Small intestine (tissue), 16 donors: ENCODE data around the gene PCSK7. TPM values are rescaled to one million over a fixed set of nuclear protein-coding genes. Genes with fewer than 3 reads are reported as not detected.
"Not testable (repeated sequence)": the region's sequence is repeated elsewhere in the genome, so short reads cannot be mapped to it uniquely, and the experiment has no call there.

ENCODE experiments used
- DNase-seq, 2 donors: peaks; one replicate each; pipeline versions ENCODE4 v3.0.0 to v3.0.0-alpha.2; 2013
- FAIRE-seq: peaks from 2 replicates; lab custom pipeline; 2012; peaks lifted over from hg19 to GRCh38; lab: Jason Lieb, UNC
- H3K27ac ChIP-seq, 3 donors: one replicate each; pipeline ENCODE4 v1.5.1; 2013; ENCODE audit warnings: low read length in 2 of 3, mild to moderate bottlenecking in 2 of 3, control low read depth in 1 of 3, inconsistent platforms in 1 of 3, low read depth in 1 of 3, moderate library complexity in 1 of 3
- H3K27me3 ChIP-seq, 3 donors: one replicate each; pipeline ENCODE4 v1.6.1; 2013; ENCODE audit warnings: low read length in 3 of 3, inconsistent platforms in 1 of 3; ENCODE audit not compliant: control insufficient read depth in 3 of 3, insufficient read depth in 3 of 3
- H3K36me3 ChIP-seq, 3 donors: one replicate each; pipeline ENCODE4 v1.6.1; 2013; ENCODE audit warnings: low read length in 3 of 3, inconsistent platforms in 1 of 3, low read depth in 1 of 3, mild to moderate bottlenecking in 1 of 3, moderate library complexity in 1 of 3; ENCODE audit not compliant: control insufficient read depth in 3 of 3, insufficient read depth in 2 of 3
- H3K4me1 ChIP-seq, 3 donors: one replicate each; pipeline ENCODE4 v1.6.1; 2013; ENCODE audit warnings: low read length in 2 of 3, inconsistent platforms in 1 of 3, low read depth in 1 of 3, mild to moderate bottlenecking in 1 of 3, moderate library complexity in 1 of 3; ENCODE audit not compliant: control insufficient read depth in 3 of 3, insufficient read depth in 2 of 3
- H3K4me3 ChIP-seq, 3 donors: one replicate each; pipeline ENCODE4 v1.5.1; 2013; ENCODE audit warnings: low read length in 3 of 3, control low read depth in 1 of 3, inconsistent platforms in 1 of 3, low read depth in 1 of 3, mild to moderate bottlenecking in 1 of 3, moderate library complexity in 1 of 3
- H3K9me3 ChIP-seq, 2 donors: one replicate each; pipeline ENCODE4 v1.6.1; 2013; ENCODE audit warnings: low read depth in 1 of 2, low read length in 1 of 2; ENCODE audit not compliant: control insufficient read depth in 2 of 2, insufficient read depth in 1 of 2
- WGBS, 3 donors: extraction: QIAGEN DNeasy Blood & Tissue Kit; methylation state at CpG; one replicate each; pipeline ENCODE4 v1.1.7; 2013; 5-methylcytosine and 5-hydroxymethylcytosine counted together
- long read RNA-seq, 10 donors: transcript quantifications; one replicate each; lab custom pipeline, GENCODE V29; 2026
- polyA plus RNA-seq, 4 donors: library from polyadenylated mRNA; stranded (reverse) in 3 of 4; unstranded in 1 of 4; fragments of 200-250 nt in 3 of 4; fragments of 120-200 nt in 1 of 4; gene quantifications; one replicate each; pipeline versions ENCODE4 v1.2.1 to v1.2.3, GENCODE V29; 2013
- donor health status: healthy with polysubstance abuse.
- donor health status: control.
- donor health status: control.
- donor health status: Bipolar disorder and iron deficiency.
- donor health status: healthy.

Gene PCSK7
- polyA plus RNA-seq, result 10 to 100 TPM; 32.0 to 60.8 (median 42.4) TPM
- long read RNA-seq, donor 1, full-length matches to known transcripts, result 3 of 3 reads
- long read RNA-seq, donor 1, partial matches to known transcripts, result 0 of 3 reads
- long read RNA-seq, donor 1, other reads (novel, unspliced or antisense), result 0 of 3 reads
- long read RNA-seq, donor 2, full-length matches to known transcripts, result 2 of 2 reads
- long read RNA-seq, donor 2, partial matches to known transcripts, result 0 of 2 reads
- long read RNA-seq, donor 2, other reads (novel, unspliced or antisense), result 0 of 2 reads
- long read RNA-seq, donor 3, result 0 reads
- long read RNA-seq, donor 4, result 0 reads
- long read RNA-seq, donor 5, partial matches to known transcripts, result 138 of 263 reads
- long read RNA-seq, donor 5, other reads (novel, unspliced or antisense), result 125 of 263 reads
- long read RNA-seq, donor 6, partial matches to known transcripts, result 5 of 5 reads
- long read RNA-seq, donor 6, other reads (novel, unspliced or antisense), result 0 of 5 reads
- long read RNA-seq, donor 7, result 0 reads
- long read RNA-seq, donor 8, result 0 reads
- long read RNA-seq, donor 9, result 0 reads
- long read RNA-seq, donor 10, full-length matches to known transcripts, result 1 of 1 reads
- long read RNA-seq, donor 10, partial matches to known transcripts, result 0 of 1 reads
- long read RNA-seq, donor 10, other reads (novel, unspliced or antisense), result 0 of 1 reads

- Histone ChIP-seq H3K4me3 (peak within 1 kb of the TSS; percentile 73 to 98 (median 78)), H3K4me1 (peaks cover 6 to 11% (median 9%) of the 10 kb centered on the region in 3 donors), H3K9me3 (no peaks in the 10 kb centered on the region), H3K27ac (peak within 1 kb of the TSS; percentile 75 to 99 (median 92)), H3K27me3 (no peaks in the 10 kb centered on the region), H3K36me3 (peaks cover 8 to 41% (median 23%) of the 10 kb centered on the region in 3 donors)
- DNase-seq, result peak in 1 of 2 donors; percentile 76
- WGBS, 3 donors, result 0 to 2% (median 1%) methylated on average over 10 to 13 of the region's 13 CpGs
- FAIRE-seq, result no peak
These were observed at the start of gene PCSK7 for GRCh38 chr11:117231842-117232091. TSS of gene PCSK7 (minus strand) at chr11:117232073. CDS start at chr11:117229844, 2,229 bp downstream.

- no peak for DNase-seq
- Histone ChIP-seq H3K9me3 (no peaks in the 10 kb centered on the region), H3K4me3 (no peak overlapping the region), H3K36me3 (peaks cover 5 to 45% (median 15%) of the 10 kb centered on the region in 3 donors), H3K27me3 (no peaks in the 10 kb centered on the region), H3K4me1 (peaks cover 0 to 4% (median 0%) of the 10 kb centered on the region in 3 donors), H3K27ac (no peak overlapping the region)
- 81 to 88% (median 86%) methylated on average over 6 of the region's 6 CpGs for WGBS, 3 donors
- no peak for FAIRE-seq
These were observed 49.3 kb upstream of the PCSK7 start for GRCh38 chr11:117281159-117281558.

- WGBS, 3 donors, result 52 to 69% (median 66%) methylated on average over 4 of the region's 4 CpGs
- peak overlapping the region in 1 of 3 donors; percentile 43 for H3K27ac ChIP-seq
- no peaks in the 10 kb centered on the region for H3K27me3 ChIP-seq
- peaks cover 0 to 4% (median 0%) of the 10 kb centered on the region in 3 donors for H3K4me1 ChIP-seq
- no peak for FAIRE-seq
- H3K36me3 ChIP-seq, result peaks cover 5 to 44% (median 13%) of the 10 kb centered on the region in 3 donors
- H3K4me3 ChIP-seq, result no peak overlapping the region
- peak in 1 of 2 donors; percentile 21 for DNase-seq
- no peaks in the 10 kb centered on the region for H3K9me3 ChIP-seq
These were observed 48.0 kb upstream of the PCSK7 start for GRCh38 chr11:117279711-117280376.

- H3K27me3 ChIP-seq, result no peaks in the 10 kb centered on the region
- no peak for FAIRE-seq
- peaks cover 5 to 42% (median 14%) of the 10 kb centered on the region in 3 donors for H3K36me3 ChIP-seq
- H3K4me3 ChIP-seq, result no peak overlapping the region
- WGBS, 3 donors, result 80 to 88% (median 85%) methylated on average over 2 of the region's 2 CpGs
- no peak overlapping the region for H3K27ac ChIP-seq
- no peak for DNase-seq
- peaks cover 0 to 4% (median 0%) of the 10 kb centered on the region in 3 donors for H3K4me1 ChIP-seq
- peaks cover 0 to 3% of the 10 kb centered on the region in 2 donors for H3K9me3 ChIP-seq
These were observed 46.5 kb upstream of the PCSK7 start for GRCh38 chr11:117278347-117278746.

- Histone ChIP-seq H3K4me1 (no peaks in the 10 kb centered on the region), H3K27me3 (no peaks in the 10 kb centered on the region), H3K27ac (no peak overlapping the region), H3K4me3 (no peak overlapping the region), H3K36me3 (peaks cover 2 to 29% (median 3%) of the 10 kb centered on the region in 3 donors), H3K9me3 (peaks cover 0 to 3% of the 10 kb centered on the region in 2 donors)
- WGBS, 3 donors, result 84 to 95% (median 95%) methylated on average over 9 of the region's 9 CpGs
- FAIRE-seq, result no peak
- DNase-seq, result no peak
These were observed 41.8 kb upstream of the PCSK7 start for GRCh38 chr11:117273550-117274289.

- 90 to 97% (median 94%) methylated on average over 5 of the region's 5 CpGs for WGBS, 3 donors
- peaks cover 2 to 31% (median 5%) of the 10 kb centered on the region in 3 donors for H3K36me3 ChIP-seq
- H3K4me1 ChIP-seq, H3K27ac ChIP-seq, DNase-seq, H3K27me3 ChIP-seq, FAIRE-seq, H3K9me3 ChIP-seq, H3K4me3 ChIP-seq: not testable (repeated sequence)
These were observed 40.3 kb upstream of the PCSK7 start for GRCh38 chr11:117272175-117272574.

- H3K4me1 ChIP-seq, result no peaks in the 10 kb centered on the region
- no peak overlapping the region for H3K4me3 ChIP-seq
- DNase-seq (no peak), FAIRE-seq (no peak)
- 93 to 99% (median 97%) methylated on average over 4 of the region's 4 CpGs for WGBS, 3 donors
- no peaks in the 10 kb centered on the region for H3K27me3 ChIP-seq
- H3K27ac ChIP-seq, result no peak overlapping the region
- H3K36me3 ChIP-seq, result peaks cover 2 to 34% (median 5%) of the 10 kb centered on the region in 3 donors
- H3K9me3 ChIP-seq, result peaks cover 0 to 3% of the 10 kb centered on the region in 2 donors
These were observed 39.3 kb upstream of the PCSK7 start for GRCh38 chr11:117271208-117271607.
